ENCODE results near the gene SRP9.
"Not testable (repeated sequence)": the region's sequence is repeated elsewhere in the genome, so short reads cannot be mapped to it uniquely, and the experiment has no call there.

DNA sequence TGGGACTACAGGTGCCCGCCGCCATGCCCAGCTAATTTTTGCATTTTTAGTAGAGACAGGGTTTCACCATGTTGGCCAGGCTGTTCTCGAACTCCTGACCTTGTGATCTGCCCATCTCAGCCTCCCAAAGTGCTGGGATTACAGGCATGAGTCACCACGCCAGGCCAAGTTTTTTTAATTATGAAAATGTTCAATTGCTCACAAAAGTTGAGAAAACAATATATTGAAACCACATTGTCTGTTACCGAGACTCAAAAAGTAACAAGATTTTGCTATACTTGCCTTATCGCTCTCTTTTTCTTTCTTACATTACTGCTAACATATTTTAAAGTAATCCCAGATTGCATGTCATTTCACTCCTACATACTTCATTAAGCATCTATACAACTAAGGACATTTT, 16.2 kb upstream of the SRP9 start:
- TF ChIP-seq POLR2A (IDR thresholded peaks at IDR 0.05; ENCODE audit: low read length); GATA1 (IDR thresholded peaks at IDR 0.05; ENCODE audit: low read depth, low read length): not testable (repeated sequence)
